Measurements from ENCODE around the gene AAR2.

AAR2 gene

DNA sequence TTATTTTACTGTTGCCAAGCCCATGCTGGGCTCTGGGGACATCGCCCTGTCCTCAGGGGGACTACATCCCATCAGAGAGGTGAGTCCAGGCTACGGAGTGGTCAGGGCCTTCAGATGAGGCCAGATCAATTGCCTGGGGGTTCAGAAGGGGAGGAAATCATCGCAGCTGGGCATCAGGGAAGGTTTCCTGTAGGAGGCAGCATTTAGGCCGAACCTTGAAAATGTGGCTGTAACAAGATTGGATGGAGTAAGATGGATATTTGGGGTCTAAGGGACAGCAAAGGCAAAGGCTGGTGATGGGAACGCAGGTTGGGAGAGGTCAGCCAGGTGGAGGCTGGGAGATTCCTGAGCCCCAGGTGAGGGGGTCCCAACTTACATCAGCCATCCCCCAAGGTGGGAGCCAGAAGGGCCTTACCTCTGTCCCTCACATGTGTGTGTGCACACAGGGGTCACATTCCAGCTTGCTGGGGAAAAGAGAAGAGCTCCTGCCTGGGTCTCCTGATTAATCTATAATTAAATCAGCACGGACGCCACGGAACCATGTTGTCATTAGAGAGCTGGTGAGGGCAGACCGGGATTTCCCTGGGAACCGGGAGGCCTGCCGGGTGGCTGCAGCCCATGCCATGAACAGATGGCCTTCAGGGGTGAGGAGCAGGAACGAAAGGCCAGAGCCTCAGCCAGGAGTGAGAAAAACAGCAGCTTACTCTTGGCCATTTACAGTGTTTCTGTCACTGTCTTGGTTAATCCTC lies 39.3 kb downstream of the AAR2 start:
- in situ Hi-C loops (cut with HindIII; ENCODE audit: low sequenced_read_pairs) = no loop called here

DNA sequence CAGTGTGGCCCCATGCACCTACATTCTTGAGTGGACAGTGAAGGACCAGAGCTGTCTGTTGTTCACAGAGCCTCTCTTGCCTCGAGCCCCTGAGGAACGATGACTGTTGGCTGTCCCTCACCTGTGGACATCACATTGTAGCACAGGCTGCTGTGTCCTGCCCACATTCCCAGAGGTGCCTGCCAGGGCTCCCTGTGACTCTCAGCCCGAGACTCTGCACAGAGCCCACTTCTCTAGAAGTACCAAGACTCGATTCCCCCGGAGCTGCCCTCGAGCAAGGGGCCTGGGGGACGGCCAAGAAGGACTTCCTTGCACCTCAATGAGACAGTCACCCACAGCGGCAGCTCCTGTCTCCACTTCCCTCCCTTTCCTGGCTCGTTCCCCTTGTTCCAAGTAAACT lies 41.3 kb downstream of the AAR2 start:
- in situ Hi-C loops (cut with HindIII; ENCODE audit: low sequenced_read_pairs) = no loop called here

DNA sequence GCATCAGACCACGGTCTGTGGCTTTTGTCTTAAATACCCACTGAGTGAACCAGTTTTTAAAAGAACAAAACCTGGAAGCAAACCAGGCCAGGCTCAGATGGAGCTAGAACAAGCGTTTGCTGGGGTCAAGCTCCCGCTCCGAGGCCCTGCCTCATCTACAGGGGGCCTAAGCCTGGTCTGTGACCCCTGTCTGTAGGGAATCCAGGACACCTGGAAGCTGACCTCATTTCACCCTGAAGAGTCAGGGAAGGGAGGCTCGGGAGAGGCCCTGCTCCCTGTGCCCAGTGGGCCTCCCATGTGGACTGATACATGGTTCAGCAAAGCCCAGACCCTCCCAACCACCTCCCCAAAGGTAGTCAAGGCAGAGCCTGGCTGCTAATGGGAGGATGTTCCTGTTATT lies 43.1 kb downstream of the AAR2 start:
- in situ Hi-C loops (cut with HindIII; ENCODE audit: low sequenced_read_pairs) = no loop called here

DNA sequence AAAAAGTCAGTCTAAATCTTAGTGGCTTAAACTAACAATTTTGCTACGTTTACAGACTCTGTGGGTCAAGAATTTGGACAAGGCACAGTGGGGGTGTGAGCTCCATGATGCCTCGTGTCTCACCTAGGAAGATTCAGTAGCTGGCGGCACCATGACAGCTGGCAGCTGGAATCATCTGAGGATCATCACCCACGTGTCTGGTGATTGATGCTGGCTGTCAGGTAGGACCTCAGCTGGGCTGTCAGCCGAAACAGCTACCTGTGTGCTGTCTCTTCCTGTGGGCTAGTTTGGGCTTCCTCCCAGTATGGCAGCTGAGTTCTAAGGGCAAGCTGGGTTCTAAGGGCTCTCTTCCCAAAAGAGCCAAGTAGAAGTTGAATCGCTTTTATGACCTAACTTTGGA lies 43.5 kb downstream of the AAR2 start:
- in situ Hi-C loops (cut with HindIII; ENCODE audit: low sequenced_read_pairs) = no loop called here

DNA sequence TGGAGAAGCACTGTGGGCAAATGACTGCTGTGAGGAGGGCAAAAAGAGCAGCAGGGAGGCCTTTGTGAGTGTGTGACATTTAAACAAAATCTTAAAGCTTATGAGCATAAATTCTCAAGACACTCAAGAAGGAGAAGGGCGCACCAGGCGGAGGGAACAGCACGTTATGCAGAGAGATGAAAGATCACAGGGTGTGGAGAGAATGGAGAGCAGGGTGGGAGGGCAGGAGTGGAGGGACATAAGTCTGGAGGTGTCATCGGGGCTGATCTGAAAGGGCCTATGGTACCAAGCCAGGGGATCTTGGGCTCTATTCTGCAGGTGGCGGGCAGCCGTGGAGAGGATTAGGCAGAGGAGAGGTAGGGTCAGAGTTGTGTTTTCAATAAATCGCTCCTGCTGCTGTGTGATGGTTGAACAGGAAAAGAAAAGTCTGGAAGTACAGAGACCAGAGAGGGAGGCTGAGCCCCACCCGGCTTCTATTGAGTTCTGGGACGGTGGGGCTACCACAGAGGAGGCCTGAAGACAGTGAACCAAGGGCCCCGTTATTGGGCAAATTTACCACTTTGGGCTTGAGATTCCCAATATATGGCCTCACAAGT lies 45.6 kb downstream of the AAR2 start:
- in situ Hi-C loops (cut with HindIII; ENCODE audit: low sequenced_read_pairs) = no loop called here

DNA sequence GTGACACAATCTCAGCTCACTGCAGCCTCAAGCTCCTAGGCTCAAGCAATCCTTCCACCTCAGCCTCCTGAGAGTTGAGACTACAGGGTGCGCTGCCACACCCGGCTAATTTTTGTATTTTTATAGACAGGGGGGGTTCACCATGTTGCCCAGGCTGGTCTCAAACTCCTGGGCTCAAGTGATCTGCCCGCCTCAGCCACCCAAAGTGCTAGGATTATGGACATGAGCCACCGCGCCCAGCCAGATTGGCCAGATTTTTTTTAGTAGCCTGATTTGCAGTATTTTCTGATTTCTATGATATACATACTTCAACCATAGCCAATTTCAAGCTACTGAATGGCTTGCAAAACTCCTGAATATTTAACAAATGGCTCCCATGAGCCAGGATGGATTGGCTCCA lies 48.5 kb downstream of the AAR2 start:
- in situ Hi-C loops (cut with HindIII; ENCODE audit: low sequenced_read_pairs) = no loop called here

DNA sequence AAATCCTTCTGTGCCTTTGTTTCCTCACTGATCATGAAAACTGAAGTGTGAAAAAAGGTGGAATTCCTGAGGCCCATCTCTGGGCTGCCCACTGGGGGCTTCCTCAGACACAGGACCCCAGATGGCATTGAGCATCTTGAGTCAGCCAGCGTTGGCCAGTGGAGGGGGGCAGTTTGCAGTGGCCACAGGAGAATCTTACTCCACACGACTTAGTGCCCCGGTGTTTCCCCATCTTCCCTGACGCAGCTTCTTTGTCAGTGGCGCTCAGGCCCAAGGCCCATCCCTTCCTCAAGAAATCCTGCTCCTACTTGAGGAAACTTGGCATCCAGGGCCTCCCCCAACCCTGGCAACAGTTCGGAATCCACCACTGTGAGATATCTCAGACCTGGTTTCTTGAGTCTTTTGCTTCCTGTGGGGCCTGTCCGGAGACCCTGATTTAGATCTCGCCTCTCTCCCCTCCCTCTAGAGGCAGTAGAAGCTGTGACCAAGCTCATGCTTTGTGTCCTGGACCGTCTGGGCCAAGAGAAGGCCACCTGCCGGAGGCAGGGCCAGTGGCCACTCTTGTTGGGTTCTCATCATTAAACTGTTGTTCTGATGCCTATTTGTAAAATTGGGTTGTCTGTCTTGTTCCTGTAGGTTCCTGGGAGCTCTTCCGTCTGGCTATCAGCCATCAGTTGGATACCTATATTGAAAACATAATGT lies 49.6 kb downstream of the AAR2 start:
- in situ Hi-C loops (cut with HindIII; ENCODE audit: low sequenced_read_pairs) = no loop called here

DNA sequence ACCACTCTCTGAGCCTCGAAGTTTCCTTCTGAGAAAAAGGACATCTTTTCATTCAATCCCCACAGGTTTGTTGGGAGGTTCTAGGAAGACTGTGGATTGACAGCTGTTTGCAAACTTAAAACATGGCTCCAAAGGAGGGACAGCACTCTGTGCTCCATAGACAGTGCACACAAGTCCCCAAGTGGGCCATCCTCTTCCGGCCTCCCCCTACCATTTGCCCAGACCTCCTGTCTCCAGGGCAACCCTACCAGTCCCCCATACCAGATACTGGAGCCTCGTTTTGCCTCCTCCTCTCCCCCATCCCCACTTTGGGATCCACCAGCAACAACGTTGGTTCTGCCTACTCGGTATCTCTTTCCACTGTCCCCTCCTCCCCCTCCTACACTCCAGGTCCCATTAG lies 61.4 kb downstream of the AAR2 start:
- in situ Hi-C loops (cut with HindIII; ENCODE audit: low sequenced_read_pairs) = no loop called here

DNA sequence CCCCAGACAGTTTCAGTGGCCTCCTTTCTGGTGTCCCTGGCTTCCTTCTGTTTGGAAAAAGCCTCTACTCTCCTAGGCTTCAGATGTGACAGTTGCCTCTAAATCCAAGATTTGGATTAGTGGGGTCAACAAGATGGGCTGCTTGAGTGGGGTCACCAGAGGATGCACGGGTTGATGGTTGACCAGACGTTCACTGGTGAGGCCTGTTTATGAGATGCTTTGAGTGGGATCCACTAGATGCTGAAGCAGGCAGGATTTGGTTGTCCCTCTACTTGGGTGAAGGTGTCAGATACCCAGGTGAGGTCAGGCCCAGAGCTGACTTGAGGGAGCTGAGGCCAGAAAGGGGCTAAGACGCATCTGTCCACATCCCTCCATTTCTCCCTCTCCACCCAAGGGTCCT lies 61.8 kb downstream of the AAR2 start:
- in situ Hi-C loops (cut with HindIII; ENCODE audit: low sequenced_read_pairs) = no loop called here

DNA sequence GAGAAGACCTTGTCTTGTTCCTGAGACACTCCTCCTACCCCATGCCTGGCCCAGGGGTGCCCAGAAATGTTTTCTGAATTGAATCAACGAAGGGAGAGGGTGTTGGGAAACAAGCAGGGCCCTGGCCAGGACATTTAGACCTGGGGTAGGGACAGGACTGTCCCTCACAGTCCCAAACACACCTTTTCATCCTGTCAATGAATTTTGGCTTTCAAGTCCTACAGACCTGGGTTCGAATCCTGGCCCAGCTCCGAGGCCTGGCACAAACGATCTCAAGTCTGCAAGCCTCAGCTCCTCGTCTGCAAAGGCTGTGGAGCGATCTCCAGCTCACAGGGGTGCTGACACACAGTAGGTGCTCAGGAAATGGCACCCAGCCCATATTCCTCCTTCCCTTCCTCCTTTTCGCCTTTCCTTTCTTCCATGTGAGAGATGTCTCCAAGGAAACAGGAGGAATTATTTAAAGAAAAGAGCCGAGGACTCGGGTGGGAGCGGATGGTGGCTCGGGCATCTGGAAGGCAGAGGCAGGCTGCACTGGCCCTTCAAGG lies 62.6 kb downstream of the AAR2 start:
- in situ Hi-C loops (cut with HindIII; ENCODE audit: low sequenced_read_pairs) = no loop called here

DNA sequence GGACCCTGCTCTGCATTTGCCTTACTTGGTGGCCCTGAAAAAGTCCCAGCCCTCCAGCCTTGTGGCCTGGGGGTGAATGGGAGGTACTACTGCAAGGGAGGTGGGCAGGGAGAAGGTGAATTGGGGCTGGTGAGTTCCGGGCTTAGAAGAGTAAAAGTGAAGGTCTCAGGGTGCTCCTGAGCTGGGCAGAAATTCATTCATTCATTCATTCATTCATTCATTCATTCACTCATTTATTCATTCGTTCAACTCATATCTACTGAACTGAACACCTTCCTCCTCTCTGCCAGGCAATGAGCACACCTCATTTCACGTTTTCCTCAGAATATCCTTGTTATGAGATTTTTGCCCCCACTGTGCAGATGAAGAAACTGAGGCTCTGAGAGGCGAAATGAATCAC lies 63.2 kb downstream of the AAR2 start:
- in situ Hi-C loops (cut with HindIII; ENCODE audit: low sequenced_read_pairs) = no loop called here

DNA sequence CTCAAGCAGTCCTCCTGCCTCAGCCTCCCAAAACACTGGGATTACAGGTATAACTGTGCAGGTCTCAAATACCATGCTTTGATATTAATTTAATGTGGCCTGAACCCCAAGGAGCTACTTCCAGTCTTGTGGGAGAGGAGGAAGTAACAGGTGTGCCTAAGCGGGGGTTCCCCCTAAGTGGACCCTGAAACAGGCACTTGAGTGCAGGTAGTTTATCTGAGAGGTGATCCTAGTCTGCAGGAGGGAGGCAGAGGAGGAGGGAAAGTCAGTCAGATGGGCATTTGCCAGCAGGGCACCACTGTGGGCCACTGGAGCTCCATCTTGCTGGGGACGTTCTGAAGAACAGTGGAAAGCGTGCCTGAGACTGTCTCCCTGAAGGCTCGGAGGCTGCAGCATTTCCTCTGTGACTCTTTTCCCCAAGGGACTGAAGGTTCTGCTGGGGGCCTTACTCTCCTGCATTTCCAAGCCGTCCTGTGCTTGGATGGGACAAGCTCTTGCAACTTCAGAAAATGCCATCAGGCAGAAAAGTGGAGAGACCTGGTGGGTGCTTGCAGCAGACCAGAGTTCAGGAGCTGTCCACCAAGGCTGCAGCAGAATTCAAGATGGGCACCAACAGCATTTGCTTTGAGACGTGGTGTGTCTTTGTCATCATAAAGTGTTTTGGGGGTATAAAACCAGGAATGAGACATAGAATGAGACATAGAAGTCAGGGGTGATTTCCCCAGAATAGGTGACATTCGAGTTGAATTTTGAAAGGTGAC lies 65.3 kb downstream of the AAR2 start:
- in situ Hi-C loops (cut with HindIII; ENCODE audit: low sequenced_read_pairs) = no loop called here

DNA sequence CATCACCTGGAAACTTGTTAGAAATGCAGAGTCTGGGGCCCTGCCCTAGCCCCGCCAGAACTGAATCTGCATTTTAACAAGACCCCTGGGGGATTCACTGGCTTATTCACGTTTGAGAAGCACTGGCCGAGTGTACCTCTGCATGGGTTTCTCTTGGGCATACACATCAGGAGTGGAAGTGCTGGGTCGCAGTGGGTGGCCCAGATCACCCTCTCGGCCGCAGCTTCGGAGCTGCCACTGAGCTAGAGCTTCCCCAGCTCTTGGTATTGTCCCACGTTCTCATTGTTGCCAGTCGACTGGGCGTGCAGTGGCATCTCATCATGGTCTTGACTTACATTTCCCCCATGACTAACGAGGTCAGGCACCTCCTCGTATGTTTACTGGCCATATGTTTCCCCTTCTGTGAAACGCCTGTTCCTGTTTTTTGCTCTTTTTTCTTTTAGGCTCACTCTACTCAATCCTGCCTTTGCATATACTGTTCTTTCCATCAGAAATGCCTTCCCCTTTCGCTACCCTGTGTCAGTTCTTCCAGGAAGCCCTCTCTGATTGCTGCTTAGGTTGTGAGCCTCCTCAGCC lies 66.8 kb downstream of the AAR2 start:
- in situ Hi-C loops (cut with HindIII; ENCODE audit: low sequenced_read_pairs) = no loop called here

DNA sequence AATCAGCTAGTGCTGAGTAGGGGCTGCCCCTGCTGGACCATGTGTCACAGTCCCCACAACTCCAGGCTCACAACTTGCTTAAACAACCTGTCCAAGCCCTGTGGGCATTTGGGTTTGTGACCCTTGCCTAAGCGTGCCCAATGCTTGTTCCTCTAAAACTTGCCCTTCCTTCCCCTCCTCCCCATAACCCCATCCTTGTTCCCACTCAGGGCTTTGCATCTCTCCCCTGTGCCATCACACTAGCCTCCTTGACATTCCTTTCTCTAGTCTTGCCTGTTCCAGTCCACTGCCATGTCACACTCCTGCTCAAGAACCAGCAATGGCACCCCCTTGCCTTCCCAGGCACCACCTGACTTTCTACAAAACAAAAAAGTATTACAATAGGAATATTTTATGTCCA lies 67.6 kb downstream of the AAR2 start:
- in situ Hi-C loops (cut with HindIII; ENCODE audit: low sequenced_read_pairs) = no loop called here

DNA sequence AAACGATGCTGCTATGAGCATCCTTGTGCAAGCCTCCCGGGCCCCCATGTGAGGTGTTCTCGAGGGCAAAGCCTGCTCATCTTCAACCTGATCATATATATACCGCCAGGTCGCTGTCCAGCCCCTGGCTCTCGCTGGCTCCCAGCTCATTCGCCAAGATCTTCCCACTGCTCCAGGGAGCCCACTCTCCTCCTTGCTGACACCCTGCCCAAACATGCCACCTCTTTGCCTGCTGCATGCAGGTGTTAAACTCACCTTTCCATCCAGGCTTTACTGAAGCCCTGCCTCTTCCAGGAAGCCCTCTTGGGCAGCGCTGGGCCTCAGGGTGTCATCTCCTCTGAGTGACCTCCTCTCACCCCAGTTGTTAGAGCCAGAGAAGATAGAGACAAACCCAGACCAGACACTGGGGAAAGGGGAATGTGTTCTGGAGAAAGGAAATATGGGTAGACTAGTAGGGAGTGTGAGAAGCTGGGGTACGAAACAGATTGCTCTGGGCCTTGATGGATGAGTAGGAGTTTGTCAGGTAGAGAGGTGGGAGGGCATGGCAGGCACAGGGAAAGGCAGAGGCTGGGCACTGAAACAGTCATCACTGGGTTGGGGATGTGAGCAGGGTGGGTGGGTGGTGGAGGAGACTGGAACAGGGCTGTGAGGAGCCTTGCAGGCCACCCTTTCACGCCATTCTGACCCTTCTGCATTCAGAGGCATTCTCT lies 68.7 kb downstream of the AAR2 start:
- in situ Hi-C loops (cut with HindIII; ENCODE audit: low sequenced_read_pairs) = no loop called here

DNA sequence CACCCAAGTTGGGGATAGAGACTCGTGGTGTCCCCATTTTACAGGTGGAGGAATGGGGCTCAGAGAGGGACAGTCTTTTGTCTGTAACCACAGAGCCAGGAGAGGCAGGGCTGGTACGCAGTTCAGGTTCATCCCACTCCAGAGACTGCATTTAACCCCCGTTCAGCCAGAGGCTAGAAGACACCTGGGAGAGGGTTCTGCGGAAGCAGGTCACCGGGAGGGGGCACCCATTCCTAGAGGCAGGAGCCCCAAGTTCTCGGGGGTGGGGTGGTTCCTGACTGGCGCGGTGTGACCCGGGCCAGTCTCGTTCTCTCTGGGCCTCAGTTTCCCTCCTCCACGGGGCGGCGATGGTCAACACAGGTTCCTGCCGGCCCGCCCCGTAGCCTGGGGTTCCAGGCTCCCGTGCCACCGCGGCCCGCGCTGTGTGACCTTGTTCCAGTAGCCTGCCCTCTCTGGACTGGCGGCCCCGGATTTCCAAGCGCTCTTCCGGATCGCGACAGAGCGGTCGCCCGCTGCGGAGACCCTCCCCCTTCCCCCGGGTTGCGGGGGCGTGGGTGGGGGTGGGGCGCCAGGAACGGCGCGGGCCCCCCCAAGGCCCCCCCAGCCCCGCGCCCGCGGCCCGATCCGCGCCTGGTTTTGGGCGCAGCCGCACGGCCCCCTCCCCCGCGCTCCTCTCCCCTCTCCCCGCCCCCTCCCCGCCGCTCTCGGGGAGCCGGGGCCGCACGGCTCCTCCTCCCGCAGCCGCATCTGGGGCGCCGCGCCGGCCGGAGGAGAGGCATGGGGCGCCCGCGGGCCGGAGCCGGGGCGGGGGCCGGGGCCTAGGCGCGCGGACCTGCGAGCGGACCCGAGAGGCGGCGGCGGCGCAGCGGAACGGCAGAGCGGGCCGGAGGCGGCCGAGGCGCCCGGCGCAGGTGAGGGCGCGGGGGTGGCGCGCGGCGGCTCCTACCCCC lies 69.6 kb downstream of the AAR2 start, which contains the start of gene DLGAP4:
DLGAP4 (plus strand) TSS at position 738 of the 950 bp plus-strand sequence. CDS start 125,379 bp downstream, outside the sequence.
- in situ Hi-C loops (cut with HindIII; ENCODE audit: low sequenced_read_pairs) = no loop called here
